Measurements from ENCODE around the gene CTNND2.

The CTNND2 gene, protein sequence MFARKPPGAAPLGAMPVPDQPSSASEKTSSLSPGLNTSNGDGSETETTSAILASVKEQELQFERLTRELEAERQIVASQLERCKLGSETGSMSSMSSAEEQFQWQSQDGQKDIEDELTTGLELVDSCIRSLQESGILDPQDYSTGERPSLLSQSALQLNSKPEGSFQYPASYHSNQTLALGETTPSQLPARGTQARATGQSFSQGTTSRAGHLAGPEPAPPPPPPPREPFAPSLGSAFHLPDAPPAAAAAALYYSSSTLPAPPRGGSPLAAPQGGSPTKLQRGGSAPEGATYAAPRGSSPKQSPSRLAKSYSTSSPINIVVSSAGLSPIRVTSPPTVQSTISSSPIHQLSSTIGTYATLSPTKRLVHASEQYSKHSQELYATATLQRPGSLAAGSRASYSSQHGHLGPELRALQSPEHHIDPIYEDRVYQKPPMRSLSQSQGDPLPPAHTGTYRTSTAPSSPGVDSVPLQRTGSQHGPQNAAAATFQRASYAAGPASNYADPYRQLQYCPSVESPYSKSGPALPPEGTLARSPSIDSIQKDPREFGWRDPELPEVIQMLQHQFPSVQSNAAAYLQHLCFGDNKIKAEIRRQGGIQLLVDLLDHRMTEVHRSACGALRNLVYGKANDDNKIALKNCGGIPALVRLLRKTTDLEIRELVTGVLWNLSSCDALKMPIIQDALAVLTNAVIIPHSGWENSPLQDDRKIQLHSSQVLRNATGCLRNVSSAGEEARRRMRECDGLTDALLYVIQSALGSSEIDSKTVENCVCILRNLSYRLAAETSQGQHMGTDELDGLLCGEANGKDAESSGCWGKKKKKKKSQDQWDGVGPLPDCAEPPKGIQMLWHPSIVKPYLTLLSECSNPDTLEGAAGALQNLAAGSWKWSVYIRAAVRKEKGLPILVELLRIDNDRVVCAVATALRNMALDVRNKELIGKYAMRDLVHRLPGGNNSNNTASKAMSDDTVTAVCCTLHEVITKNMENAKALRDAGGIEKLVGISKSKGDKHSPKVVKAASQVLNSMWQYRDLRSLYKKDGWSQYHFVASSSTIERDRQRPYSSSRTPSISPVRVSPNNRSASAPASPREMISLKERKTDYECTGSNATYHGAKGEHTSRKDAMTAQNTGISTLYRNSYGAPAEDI (N-terminal part only)

DNA sequence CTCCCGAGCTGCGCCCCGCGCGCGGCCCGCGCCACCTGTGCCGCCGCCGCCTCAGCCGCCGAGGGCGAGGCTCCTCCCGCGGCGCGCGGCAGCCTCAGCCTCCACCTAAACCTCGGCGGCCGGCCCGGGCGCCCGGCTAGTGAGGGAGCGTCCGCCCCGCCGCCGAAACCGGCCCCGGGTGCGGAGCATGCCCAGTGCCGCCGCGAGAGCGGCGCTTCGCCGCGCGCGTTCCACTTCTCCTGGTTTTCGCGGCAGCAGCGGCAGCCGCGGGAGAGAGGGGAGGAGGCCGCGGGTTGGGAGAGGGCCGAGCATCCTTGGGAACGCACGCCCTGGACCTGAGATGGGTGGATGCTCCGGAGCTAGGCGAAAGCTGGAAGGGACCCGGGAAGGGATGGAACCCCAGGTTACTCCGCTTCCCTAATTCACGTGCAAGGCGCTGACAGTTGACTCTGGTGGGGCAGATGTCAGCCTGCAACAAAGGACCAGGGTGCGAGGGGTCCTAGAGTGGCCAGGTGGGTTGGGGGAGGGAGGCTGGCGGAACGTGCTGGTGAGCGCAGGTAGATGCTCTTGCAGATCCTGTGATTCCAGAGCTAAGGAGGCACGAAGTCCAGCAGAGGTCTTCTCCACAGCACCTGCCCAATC is at the start of gene CTNND2:
Gene CTNND2 (minus strand): TSS at position 182 of the 642 bp plus-strand sequence. CDS start 593 bp downstream, outside the sequence.
- DNase-seq (ENCODE audit: low read depth), result no peak

DNA sequence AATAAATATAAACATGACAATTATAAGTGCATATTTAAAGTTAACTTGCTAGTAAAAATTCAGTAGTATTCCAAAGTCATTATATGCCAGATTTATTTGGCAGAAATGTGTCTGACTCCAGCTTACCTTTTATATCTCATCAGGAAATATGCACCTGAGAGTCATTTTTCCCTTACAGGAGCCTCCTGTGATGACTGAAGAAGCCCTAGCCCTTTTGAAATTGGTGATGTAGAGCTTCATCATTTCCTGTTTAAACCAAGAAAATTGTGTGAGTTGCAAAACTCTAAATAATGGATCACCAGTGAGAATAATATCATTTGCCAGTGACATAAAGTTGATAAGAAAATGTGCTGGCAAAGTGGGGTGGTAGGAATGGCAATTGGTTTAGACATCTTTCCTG is 42.1 kb upstream of the CTNND2 start:
- DNase-seq (ENCODE audit: low read depth), result no peak

DNA sequence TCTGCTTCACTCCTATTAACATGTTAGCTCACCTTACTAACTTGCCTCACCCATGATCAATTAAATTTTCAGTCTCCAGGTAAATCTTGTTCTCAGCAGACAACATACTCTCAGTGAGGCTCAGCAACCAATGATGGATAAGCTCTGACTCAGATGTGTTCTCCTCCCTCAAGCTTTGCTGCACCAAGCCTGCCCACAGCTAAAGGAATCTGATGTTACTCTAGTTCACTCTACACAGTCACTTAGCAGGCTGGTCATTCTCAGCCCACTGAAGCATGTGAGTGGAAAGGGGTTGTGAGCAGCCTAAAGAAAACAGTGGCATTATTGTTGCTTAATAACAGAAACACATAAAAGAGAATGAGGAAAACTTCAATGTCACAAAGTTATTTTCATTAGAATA is 37.3 kb upstream of the CTNND2 start:
- no peak for DNase-seq (ENCODE audit: low read depth)

DNA sequence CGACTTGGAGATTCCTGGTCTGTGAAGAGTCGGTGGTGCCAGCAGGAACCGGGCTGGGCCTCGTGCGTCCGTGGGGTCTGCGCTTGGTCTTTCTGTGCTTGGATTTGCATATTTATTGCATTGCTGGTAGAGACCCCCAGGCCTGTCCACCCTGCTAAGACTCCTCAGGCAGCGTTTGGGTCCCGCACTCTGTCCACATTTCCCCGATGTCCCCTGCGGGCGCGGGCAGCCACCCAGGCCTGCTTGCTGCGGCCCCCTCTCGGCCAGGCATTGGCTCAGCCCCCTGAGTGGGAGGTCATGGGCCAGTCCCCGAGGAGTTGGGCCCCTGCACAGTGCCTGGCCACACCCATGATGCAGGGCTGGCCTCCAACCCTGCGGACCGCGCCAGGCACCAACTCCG is 27.4 kb upstream of the CTNND2 start:
- no peak for DNase-seq (ENCODE audit: low read depth)

DNA sequence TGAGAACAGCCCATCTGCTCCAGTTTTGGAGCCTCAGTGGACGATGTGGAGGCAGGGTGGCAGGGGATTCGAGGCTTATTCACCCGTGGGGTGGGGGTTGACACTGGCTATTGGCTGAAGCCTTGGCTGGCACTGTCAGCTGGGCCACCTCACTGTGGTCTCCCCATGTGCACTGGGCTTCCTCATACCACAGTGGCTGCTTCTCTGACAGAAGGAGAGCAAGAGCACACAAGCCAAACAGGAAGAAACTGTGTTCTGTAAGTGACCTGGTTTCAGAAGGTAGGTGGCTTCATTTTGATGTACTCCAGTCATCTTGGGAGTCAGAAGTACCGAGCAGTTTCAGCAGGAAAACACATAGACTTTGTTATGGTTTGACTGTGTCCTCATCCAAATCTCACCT is 24.7 kb upstream of the CTNND2 start:
- no peak for DNase-seq (ENCODE audit: low read depth)

DNA sequence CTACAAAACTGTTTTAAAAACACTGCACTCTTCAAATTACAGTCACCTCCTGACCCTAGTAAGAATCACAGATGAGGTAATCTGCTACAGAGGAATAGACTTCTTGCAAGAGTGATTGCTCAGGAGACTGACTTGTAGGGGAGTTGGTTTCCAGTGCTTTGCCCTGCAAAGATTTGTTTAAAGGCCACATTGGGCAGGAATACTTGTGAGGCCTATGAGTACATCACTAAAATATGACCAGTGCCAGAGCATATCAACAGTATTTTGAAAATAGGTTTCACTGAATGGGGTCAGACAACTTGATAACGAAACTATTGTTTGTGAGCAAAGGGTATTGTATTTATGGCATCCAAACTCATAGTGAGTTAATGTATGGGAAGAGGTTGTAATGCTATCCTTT is 21.5 kb upstream of the CTNND2 start:
- no peak for DNase-seq (ENCODE audit: low read depth)

DNA sequence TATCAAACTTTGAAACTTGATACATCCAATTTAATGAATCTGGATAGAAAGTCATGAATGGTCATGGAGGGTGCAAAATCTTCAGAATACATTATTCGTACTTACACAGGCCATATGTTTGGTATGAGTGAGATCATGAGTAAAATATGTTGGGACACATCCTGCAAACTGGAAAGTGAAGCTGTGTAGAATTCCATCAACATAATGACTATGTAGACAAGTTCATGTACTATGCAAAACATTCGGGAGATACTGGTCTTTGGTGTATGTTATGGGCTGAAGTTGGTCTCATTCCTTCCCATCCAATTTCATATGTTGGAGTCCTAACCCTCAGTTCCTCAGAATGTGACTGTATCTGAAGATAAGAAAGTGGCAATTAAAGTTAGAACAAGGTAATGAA is 18.1 kb upstream of the CTNND2 start:
- no peak for DNase-seq (ENCODE audit: low read depth)

DNA sequence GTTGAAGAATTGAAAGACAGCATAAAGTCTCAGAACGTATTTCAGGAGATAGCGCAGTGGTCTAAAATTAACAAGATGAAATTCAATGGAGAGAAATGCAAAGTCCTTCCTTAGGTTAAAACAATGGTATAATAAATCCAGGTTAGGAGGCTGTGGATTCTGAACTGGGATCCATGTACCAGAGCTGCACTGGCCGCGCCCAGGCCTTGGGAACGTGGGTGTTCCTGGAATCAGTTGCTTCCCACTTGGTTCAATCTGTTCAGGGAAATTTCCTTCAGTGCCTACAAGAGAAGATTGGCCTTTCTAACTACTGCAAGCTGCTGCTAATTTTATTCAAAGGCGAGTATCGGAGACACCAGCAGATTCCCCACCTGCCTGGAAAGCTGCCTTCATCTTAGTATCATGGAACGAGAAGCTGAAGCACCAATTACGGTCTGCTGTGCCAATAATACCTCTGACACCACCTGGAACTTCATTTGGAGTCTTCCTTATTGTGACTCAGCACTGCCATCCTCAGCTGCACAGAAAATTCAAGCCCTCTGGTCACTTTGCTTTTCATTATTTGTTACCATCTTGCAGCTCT is 14.3 kb upstream of the CTNND2 start:
- DNase-seq (ENCODE audit: low read depth), result no peak

DNA sequence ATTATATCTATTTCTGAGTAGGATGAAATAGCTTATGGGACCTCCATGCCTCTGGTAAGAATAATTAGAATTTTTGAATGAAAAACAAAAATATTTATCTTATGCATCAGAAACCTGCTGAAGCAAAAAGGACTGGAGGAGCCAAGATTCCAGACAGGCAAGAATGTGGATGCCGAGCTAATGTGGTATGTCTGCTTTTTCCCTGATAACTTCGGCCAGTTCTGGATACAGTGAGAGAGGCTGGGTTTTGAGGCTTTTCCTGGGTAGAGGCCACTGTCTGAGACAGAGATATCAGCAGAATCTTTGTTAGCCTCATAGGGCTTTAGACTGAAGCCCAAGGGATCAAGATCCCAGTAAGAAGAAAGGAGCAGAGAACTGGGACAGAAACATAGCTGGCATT is 5.2 kb upstream of the CTNND2 start:
- DNase-seq (ENCODE audit: low read depth), result no peak

DNA sequence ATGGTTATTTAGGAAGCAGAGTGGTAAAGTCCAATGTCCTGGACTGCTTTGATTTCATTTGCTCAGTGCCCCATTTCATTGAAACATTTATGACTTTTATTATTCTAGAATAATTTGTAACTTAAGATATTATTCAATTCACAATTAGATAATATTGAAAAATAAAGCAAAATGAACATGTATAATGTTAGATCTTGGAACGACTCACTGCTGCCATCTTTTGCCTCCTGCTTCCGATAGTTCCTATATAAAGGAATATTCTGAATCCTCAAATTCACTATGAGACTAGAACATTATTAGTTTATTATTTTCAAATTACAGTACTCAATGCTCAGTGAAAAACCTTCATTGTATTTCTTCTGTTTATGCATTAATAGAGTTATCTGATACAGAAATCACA is 2.3 kb upstream of the CTNND2 start:
- no peak for DNase-seq (ENCODE audit: low read depth)

DNA sequence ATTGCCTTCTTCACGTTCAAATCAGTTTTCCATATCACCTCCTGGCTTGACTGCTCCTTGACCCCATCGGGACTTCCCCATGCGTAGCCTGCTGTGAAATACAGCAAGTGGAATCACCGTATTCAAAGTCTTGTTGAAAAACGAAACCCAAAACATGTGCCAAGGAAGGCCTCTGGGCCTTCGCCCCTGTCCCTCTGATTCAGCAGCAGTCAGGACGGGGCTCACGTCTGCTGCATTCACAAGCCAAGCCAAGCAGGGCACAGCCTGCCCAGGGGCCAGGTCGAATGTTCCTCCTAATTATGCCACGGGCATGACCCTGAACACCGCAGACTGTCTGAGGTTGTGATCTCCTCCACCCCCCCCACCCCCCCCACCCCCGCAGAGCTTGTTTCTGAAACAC is 960 bp upstream of the CTNND2 start:
- no peak for DNase-seq (ENCODE audit: low read depth)

DNA sequence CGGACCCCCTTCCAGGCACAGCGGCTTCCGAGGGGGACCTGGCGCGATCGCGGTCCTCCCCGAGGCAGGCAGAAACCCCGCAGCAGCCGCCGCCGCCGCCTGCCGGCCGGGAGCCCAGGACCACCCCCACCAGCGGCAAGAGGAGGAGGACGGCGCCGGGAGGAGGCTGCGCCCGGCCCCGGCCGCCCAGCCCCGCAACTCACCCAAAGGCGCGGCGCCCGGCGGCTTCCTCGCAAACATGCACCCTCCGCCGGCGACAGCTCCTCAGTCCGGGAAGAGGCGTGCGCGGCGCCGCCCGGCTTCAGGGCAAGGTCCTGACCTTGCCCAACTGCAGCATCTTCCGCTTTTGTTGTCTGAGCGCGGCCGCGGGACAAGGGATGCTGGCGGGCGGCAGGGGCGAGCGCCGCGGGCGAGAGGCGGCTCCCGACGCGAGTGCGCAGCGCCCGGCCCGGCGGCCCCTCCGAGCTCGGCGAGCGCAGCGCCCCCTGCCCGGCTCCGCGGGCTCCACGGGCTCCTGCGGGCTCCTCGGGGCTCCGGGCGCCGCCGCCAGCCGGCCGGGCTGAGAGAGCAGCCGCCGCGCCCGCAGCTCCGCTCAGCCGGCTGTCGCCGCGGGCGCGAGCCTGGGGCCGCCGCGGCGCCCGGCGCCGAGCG is 507 bp downstream of the CTNND2 start:
- DNase-seq (ENCODE audit: low read depth), result no peak

DNA sequence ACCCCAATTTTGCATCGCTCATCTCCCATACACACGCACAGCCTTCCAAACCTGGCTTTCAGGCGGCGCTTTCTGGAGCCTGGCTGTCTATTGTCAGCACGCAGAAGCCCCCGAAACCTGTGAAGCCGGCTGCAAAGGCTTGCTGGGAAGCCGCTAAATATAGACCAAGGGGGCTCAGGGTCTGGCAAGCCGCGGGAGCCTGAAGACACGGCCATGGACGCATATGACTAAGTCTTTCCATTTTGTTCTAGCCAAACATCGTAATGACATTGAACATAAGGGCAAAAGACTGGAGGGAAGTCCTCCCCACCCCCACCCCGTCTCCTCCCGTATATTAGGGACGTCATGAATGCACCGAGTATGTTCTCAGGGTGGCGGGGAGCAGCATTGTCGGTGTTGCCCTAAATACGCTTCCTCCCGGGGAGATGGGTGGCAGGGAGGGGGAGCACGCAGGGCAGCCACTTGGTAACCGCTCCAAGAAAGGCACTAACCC is 1.1 kb downstream of the CTNND2 start:
- DNase-seq (ENCODE audit: low read depth), result no peak

DNA sequence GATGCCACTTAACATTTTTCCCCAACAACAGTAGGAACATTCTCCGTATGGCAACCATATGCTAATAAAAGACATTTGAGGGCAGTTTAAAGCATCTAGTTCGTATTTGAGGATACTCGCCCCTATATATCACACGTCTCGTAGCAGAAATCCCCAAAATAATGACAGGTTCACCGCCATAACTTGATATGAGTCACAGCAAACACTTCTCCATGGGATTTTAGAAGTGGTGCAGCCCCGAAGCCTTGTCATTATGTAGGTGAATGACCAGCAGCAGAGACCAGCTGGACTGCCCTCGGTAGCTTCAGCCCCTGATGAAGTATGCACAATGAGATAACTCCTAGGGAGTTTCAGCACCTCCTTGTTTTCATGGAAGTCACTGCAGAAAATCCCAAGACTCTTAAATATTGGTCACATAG is 2.0 kb downstream of the CTNND2 start:
- no peak for DNase-seq (ENCODE audit: low read depth)

DNA sequence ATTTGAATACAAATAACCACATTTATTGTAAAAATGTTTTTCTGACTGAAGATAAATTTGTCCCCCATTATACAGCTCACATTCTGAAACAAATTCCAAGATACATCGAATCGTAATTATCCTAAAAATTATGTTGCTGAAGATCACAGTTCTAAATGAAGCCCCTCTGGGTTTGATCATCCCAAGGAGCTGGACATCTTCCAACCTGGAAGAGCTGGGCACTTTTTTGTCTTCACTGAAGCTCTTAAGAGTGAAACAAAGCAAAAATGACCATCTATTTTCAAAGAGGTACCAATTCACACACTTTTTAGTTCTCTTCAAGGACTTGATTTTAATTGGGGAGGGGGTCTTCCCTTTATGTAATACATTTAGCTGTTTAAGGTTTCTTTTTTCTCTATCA is 5.5 kb downstream of the CTNND2 start:
- no peak for DNase-seq (ENCODE audit: low read depth)

DNA sequence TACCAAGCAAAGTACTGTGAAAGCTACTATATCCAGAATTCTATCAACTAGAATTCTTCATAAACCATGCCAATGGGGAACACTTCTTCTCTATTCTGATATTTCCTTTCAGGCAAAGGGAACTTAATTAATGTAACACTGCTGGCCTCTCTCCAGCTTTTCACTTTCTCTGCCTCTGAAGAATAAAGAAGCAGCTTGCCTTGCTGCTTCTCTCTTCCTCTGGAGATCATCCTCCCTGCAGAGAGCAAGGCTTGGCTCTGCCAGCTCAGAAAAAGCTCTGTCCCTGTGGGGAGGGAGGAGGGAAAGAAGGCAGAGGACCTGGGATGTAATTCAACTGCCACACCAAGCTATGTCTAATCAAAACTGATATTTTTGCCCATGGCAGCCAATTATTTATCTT is 6.5 kb downstream of the CTNND2 start:
- DNase-seq (ENCODE audit: low read depth), result no peak

DNA sequence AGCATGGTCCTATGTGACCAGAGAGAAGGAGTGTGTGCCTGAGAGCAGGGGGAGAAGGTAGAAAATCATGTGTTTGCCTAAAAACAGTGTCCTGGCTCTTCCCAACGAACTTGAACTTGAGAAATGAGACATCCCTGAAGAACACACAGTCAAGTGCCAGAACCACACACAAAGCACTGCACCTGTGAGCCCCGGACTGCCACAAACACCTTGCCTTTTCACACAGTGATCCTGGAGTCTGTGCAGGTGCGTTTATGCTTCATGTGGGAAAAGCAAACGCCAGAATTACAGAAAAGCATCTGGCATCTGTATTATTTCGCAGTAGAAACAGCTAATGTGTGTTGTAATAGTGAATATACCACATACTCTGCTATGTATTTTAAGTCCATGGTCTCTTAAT is 9.3 kb downstream of the CTNND2 start:
- DNase-seq (ENCODE audit: low read depth), result no peak

DNA sequence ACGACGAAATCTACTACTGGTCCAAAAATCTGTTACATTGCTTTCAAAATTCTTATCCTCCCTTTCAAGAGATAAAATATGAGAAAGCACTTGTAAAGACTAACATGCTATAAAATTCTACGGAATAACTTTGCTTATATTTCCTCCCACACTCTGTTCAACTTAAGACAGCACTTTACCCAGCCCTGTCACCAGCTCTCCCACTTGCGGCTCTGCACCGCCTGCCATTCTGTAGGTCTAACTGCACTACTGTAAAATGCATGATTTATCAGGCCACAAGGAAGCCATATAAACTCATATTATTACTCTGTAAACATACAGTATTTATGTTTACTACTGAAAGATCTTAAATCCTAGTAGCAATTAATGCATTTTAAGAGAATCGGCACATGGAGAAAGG is 11.4 kb downstream of the CTNND2 start:
- no peak for DNase-seq (ENCODE audit: low read depth)

DNA sequence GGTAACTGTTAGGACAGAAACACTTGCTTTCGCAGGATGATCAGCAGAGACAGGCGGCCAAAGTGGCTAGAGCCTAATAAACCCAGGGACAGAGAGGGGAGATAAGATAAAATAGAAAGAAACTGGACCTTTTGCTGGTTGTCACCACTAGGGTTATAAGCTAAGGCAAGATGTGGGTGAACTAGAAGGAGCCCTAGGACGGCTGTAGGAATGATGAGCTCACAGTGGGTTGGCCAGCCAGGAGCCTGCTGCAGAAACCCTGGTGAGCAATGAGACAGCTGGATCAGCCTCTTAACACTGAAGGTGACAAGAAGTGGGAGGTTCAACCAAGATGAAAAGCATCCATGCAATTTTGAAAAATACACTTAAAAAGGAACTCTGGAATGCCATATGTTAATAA is 13.5 kb downstream of the CTNND2 start:
- DNase-seq (ENCODE audit: low read depth), result no peak

DNA sequence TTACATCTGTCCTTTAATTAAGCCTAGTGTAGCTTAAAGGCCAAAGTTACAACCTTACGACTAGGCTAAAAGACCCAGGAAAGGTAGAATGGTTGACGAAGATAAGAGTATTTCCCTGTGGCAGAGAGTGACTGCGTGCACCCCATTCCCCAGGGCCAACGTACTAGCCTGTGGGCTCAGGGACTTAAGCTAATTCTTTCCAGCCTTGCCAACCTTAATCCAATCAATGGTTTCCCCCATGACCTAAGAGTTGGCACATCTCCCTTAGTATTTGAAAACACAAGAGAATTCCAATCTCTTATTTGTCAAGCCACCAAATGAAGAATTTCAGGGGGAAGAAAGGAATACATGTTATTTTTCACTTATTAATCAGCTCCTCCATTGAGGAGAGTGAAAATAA is 16.0 kb downstream of the CTNND2 start:
- DNase-seq (ENCODE audit: low read depth), result no peak

DNA sequence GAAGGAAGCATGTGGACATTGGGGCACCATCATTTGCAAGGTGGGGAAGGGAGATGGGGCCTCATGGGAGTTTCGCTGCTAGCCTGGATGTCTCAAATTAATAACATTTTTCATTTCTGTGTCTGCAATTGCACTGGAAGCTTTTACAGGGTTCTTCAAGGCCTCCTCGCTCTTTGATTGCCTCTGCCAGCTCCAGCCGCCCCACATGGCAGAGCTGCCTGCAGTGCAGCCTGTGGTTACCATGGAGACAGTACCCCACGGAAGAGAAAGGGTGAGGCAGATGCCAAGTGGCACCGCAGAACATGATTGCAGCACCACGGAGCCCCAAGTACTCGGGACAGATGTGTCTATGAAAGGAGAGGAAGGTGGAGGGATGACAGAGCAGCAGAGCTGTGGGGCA is 25.4 kb downstream of the CTNND2 start:
- DNase-seq (ENCODE audit: low read depth), result no peak
